ENCODE data around the gene GRIA2.
"Not testable (repeated sequence)": the region's sequence is repeated elsewhere in the genome, so short reads cannot be mapped to it uniquely, and the experiment has no call there.

The GRIA2 gene

DNA sequence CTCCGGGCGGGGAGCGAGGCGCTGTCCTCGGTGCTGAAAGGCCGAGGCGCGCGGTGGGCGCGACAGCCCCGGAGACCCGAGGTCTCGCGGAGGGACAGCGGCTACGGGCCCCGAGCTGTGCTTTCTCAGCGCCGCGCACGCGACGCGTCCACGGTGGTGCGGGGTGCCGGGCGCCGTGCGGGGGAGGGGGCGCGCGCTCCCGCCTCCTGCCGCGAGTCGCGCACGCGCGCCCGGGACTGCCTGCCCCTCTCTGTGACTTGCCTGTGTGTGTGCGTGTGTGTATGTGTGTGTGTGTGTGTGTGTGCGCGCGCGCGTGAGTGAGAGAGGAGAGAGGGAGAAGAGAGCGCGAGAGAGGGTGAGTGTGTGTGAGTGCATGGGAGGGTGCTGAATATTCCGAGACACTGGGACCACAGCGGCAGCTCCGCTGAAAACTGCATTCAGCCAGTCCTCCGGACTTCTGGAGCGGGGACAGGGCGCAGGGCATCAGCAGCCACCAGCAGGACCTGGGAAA, at the start of gene GRIA2:
GRIA2 (plus strand) TSS at position 358 of the 511 bp plus-strand sequence. CDS start 315 bp downstream, outside the sequence.
- DNase-seq, result no peak

DNA sequence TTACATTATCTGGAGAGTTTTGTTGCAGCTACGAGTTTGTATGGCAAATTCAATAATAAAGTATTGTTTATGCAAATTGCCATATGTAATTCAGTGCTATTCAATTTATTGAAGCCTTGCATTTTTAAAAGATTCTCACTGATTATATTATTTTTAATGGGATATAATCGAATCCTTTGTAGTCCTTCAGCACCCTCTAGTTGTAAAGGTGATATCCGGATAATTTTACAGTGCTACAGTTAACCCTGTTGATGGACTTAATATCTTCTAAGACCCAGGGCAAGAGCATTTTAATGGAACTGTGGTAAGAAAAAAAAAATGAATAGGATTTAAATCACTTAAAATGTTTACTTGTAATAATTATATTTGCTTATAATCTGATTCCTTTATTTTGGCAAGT, 48.5 kb upstream of the GRIA2 start:
- DNase-seq, result no peak

DNA sequence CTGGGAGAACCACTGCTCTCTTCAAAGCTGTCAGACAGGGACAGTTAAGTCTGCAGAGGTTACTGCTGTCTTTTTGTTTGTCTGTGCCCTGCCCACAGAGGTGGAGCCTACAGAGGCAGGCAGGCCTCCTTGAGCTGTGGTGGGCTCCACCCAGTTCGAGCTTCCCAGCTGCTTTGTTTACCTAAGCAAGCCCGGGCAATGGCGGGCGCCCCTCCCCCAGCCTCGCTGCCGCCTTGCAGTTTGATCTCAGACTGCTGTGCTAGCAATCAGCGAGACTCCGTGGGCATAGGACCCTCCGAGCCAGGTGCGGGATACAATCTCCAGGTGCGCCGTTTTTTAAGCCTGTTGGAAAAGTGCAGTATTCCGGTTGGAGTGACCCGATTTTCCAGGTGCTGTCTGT, 40.3 kb upstream of the GRIA2 start:
- DNase-seq, result not testable (repeated sequence)

DNA sequence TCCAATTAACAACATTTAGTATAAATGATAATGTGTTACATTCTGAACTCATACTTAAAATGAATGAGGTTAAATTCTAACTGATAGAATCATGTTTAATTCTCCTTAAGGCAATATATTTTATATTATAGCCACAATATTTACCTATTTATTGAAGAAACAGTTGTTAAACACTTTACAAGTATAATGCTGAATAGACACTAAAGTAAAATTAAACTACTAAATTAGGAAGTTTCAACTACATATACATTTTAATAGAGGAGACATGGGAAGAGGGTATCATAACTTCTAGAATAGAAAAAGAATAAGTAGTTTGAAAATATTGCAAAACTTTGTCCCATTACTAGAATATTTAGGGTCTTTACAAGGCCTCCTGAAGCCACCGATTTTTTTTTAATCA, 36.2 kb upstream of the GRIA2 start:
- no peak for DNase-seq

DNA sequence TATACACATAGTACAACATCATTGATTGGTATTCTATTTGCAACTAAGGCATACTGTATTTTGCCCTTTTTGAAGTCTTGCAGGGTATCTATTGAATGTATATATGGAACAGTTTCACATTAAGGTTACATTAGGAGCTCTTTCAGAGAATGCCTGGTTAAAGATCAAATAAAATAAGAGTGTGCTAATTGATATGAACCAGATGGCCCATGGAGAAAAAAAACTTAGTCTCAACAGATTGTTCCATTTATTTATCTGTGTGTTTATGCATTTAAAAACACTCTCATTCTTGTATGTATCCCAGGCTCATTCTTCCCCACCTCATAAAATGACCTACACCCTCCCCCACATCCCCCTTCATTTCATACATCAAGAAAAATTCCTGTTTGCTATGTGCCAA, 35.2 kb upstream of the GRIA2 start:
- DNase-seq, result no peak

DNA sequence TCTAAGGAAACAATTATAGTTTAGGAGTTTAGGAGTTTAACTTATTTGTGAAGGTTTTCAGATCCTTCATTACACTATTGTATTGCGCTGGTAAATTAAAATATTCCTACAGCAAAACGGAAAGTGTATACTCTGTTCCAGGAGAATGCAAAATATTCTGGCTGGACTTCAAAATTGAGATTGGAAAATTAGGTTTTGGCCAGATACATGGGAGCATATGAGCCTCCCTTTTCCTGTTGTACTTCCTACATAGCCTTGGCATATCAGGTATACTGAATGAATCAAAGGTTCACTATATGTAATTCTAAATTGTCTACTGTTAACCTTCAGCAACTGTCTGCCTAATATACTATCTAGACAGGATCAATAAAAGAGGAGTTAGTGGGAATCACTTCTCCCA, 25.2 kb upstream of the GRIA2 start:
- DNase-seq, result no peak

DNA sequence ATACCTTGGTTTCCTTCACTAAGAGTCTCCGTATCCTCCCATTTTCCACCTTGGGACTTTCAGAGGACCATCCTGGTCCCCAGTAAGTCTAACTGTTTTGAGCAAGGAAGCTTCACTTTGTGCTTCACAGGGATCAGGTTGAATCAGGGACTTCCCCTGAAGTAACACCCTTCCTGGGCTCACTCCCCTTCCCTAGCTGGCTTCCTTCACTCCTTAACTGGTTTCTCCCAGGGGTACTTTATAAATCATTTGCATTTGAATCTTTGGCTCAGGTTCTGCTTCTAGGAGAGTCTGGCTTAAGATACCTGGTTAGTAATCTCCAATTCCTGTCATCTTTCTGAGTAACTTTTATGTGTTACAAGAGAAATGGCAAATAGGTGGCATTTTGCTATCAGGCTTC, 24.5 kb upstream of the GRIA2 start:
- no peak for DNase-seq

DNA sequence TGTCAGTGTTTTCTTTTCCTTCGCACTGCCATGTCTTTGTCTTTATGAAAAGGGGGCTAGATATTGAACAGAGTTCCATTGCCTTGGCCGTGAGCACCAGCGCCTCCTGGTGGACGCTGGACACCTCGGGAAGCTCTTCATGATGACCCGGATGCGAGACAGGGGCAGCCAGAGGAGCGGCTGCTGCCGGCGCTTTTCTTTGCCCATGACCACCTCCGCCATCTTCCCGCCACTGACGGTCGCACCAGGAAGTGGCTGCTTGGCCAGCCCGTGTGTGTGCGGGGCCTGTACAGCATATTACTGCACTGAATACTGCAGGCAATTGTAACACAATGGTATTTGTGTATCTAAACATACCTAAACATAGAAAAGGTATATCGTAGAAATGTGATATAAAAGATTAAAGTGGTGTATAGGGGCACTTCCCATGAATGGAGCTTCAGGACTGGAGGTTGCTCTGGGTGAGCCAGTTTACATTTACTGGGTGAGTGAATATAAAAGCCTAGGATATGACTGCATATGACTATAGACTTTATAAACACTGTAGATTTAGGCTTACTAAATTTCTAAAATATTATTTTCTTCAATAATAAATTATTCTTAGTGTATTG, 15.8 kb upstream of the GRIA2 start:
- no peak for DNase-seq

DNA sequence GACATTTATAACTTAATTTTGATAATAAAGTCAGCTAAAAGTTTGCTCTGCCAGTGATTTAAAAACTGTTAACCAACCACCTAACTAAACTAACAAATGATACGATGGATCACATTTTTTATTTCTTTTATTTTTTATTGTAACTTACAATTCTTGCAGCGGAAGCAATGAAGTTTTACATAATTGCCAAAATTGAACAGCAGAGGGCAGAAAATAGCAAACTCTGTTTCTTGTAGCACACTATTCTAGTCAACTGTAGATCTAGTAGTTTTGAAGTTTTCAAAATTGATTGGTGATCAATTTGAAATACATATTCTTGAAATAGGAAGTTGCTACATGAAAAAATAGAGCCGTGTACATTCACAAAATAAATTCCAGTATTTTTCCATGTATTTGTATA, 2.8 kb upstream of the GRIA2 start:
- DNase-seq, result no peak

DNA sequence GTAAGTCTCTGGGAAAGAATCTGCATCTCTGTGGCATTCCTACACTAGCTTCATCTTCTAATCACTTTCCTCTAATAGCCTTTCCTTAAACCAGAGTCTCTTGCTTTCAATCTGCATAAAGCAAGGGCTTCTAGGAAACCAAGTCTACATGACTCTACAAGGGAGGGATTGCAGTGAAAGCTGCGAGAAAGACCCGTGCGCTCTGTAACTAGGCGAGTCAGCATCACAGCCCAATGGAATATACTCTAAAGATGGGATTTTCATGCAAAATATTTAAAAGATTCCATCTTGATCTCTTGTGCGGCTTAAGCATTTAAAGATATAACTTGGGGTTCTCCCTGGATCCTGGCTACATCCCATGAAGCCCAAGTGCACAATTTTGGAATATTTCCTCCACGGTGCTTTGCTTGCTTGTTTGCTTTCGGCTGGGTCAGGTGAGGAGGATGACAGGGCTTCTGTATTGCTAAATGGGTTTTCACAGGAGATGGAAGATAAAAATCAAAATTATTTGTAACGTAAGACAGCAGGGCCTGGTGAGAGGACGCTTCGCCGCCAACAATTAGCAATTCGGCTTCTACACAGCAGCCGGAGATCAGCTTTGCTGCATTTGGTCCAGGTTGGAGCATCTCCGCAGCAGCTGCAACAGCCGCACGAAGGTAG, 687 bp upstream of the GRIA2 start:
- no peak for DNase-seq

DNA sequence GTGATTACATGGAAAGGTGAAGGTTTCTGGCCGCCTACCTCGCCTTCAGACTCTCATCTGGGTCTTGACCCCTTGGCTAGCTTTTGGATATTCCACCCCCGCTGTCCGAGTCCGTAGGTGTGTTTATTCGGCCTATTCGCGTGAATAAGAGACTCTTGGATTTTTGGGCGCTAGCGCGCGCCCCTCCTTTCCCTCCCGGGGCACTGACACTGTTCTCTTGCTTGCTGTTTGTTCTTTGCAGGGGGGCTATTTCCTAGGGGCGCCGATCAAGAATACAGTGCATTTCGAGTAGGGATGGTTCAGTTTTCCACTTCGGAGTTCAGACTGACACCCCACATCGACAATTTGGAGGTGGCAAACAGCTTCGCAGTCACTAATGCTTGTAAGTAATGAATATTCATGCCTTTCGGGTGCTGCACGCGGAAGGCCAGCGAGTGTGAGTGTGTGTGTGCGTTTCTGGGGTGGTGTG, 932 bp downstream of the GRIA2 start:
- DNase-seq, result no peak

DNA sequence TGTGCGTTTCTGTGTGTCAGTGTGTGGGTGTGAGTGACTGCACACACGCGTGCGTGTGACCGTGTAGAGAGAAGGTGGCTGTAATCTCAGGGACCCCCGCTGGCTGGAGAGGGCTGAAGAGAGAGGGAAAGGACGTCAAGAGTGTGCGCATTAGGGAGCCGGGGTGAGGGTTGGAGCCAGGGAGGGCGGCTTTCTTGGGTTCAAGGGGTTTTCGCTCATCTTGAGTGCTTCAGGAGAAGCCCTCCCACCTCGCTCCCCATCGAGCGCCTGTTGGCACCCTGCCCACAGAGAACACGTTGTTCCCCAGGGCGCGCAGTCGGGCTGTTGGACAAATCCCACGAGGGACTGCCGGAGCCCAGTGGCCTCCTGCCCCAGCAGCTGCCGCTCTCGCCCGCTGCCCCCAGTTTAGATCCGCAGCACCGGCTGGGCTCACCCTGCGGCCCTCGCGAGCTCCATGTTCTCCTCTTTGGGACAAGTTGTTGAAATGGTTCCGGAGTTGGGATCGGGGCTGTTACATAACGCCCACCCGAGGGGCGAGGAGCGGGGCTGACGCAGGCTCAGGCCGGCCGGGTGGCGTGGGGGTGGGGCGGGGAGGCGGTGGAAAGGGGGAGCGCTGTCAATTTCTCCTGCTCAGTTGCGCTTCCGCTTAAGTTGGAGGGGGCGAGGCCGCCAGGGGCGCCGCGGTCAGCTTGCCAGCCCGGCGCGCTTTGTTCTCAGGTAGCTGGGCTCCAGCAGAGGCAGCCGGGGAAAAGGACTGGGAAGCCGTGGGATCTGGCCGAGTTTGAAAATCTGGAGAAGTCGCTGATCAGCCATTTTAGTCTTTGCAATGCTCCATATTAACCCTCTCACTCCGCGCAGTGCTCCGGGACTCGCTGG, 1.6 kb downstream of the GRIA2 start:
- no peak for DNase-seq

DNA sequence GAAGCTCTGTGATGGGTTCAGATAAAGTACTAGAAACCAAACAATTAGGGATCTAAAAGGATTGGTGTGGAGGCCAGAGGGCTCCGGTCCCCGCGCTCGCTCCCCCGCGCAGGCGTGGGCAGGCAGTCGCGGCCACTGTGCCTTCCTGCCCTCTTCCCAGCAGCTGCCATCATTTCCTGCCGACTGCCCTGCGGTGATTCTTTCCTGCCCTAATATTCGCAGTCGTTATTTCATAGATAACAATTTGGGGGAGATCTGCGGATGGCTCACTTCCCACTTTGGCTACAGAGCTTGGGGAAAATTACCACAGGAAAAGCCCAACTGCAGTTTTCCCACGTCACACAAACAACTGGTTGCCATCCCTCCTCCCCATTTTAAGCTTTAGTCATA, 2.2 kb downstream of the GRIA2 start:
- no peak for DNase-seq

DNA sequence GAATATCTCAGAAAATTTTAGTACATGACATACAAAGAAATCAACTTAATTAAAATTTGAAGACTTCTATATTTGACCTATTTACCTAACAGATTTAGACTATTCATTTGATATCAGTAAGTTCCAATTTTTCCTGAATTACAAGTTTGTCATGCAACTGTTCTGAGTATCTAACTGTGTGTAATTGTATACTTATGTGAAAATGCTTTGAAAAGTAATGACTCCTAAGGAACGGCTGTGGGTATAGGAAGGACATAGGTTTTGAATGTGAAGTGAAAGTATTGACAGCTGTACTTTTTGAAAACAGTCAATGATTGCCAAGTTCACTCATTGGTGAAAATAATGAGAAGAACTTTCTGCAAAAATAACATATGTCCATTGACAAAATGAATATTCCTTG, 2.9 kb downstream of the GRIA2 start:
- DNase-seq, result no peak

DNA sequence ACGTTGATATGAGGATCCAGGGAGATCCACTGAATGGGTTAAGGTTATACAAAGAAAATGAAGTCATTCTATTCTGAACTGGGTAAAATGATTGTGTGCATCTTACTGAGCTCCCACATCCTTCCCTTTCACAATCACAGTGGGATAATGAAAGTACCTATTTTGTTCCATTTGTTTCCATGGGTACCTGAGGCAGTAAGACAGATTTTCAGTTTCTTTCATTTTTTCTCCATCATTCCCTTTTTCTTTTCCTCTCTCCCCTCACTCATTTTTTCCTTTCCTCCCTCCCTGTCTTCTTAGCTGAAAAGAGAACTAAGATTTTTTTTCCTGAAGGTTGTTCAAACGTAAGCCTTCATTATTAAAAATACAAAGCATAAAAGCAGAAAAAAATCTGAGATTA, 4.6 kb downstream of the GRIA2 start:
- DNase-seq, result no peak

DNA sequence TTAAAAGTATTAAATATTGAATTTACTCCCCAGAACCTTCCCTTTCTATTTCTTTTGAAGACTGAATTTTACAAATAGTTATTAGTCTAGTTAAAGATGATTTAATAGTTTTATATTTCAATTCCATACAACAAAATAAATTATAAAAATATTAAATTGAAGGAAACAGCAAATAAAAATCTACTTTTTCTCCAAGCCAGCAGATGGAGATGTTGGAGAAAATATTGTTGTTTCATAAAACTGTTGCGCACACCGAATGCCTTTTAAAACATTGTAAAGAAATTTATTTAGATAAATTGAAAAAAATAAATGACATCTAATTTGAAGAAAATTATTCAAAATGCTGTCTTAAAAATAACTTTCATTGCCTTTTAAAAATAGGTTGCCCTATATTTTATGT, 5.5 kb downstream of the GRIA2 start:
- DNase-seq, result no peak

DNA sequence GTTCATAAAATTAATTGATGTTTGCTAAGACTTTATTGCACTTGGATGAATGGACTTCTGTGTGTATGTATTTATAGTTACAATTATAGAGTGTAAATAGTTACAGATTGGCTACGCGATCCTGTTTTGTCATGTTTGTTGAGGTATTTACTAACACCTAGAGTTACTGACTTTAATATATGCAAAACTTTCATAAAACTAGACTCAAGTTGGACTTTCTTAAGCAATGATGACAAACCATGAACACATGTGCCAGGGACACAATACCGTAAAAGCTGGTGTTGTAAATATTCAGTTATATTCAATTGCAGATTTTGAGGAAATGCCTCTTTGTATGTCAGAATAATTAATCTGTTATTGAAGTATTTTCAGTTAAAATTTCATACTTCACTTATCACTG, 6.1 kb downstream of the GRIA2 start:
- no peak for DNase-seq

DNA sequence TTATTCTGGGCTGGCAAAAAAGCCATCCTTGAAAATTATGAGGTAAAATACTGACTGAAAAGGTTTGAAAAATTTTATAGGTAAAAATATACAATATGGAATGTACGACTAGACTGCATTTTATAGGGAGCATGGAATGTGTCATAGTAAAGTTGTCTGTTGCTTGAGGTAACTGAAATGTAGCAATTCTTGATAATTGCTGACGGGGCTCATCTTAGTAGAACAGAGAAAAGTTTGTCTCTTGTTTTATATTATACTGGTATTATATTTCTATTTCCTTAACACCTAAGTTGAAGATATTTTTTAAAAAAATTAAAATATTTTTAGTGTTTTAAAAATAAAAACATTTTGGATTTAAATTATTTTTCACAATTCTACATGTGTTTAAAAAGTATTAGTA, 11.0 kb downstream of the GRIA2 start:
- no peak for DNase-seq

DNA sequence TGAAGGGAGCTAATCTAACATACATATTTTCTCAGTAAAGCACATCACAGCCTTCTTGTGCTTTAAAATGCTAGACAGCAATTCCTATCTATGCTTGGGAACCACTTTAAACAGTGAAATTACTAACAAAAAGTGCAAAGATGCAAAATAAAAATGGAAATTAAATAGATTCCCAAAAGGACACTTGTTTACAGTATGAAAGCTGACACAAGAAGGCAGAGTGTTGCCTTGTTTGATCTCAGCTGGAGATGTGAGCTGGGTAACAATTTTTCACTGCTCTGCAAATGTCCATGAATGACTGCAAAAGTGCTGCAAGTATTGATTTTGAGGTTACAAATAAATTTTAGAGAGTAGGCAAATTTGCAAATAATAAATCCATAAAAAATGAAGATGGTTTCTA, 22.3 kb downstream of the GRIA2 start:
- no peak for DNase-seq

DNA sequence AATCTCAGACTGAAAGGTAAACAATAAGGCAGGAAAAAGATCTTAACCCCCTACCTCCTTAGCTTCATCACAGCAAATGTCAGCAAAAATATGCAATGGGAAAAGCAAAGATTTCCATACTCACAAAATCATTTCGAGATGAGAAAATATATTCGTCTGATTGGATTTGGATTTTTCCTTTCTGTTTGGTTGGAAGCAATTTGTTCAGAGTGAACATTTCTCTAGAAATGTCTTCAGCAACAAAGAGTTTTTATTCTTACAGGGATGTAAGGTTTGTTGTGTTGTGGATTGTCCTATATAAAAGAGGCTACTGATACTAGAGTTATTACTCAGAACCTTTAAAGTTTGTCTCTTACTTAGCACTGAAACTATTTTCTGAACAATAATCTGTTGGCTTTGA, 23.8 kb downstream of the GRIA2 start:
- DNase-seq, result no peak

DNA sequence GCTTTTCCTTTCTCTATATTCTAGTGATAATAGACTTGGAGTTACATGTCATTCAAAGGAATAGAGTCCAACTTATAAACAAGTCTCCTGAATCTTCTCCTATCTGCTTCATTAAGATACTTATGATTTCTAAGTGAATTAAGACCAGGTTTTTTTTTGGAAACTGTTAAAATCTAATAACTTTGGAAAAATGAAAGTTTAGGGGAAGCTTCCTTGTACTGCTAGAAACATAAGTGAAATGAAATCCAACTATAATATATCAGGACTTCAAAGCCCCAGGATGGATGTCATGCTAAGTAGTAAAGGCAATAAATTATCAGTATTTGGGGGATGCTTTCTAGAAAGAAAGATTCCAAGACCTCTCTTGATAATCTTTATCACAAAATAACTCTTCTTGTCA, 24.8 kb downstream of the GRIA2 start:
- no peak for DNase-seq

DNA sequence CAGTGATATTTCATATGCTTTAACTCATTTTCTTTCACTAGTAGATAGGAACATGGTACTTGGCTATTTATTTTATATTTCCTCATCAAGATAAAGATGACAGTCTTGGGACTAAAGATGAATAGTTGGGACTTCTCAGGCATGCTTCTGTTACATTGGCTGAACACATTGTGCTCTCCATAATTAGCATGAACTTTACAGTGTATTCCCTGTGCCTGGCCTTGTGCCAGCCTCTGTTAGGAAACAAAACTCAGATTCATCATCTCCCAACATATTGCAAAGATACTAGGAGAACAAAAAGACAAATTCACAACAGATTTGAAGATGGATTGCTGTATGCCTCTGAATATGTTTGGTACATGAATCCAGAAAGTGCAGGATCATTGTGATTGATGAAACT, 26.4 kb downstream of the GRIA2 start:
- DNase-seq, result no peak

DNA sequence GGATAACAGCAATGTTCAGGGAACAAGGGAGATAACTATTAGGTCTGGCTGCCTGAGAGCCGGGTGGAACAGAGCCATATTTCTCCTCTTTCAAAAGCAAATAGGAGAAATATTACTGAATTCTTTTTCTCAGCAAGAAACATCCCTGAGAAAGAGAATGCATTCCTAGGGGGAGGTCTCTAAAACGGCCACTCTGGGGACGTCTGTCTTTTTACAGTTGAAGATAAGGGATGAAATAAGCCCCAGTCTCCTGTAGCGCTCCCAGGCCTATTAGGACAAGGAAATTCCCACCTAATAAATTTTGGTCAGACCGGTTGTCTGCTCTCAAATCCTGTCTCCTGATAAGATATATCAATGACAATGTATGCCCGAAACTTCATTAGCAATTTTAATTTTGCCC, 37.6 kb downstream of the GRIA2 start:
- DNase-seq, result not testable (repeated sequence)

DNA sequence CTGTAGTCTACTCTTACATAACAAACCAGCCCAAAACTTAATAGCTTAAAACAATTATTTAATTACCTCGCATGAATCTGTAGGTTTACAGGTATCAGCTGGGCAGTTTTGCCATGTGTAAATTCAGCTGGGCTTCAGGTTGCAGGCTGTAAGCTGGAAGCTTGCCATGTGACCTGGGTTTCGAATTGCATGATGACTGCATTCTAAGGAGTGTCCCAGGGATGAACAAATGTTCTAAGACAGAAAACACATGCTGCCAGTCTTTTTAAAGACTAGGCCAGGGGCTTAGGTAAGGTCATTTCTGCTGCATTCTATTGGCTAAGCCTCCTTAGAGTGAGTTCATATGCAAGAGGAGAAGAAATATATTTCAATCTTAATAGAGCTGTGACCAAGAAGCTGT, 44.8 kb downstream of the GRIA2 start:
- DNase-seq, result no peak
